Measurements from ENCODE around the gene PON3. TPM values are rescaled to one million over a fixed set of nuclear protein-coding genes. Genes with fewer than 3 reads are reported as not detected.

Gene PON3
- total RNA-seq, 4 donors from 2014 or later: 0.50 to 1.2 (median 0.63) TPM; not detected in 1

- Histone ChIP-seq H3K27ac (replicated peaks in 1 of 4) (no peak overlapping the region), H3K4me1 (peaks cover 0 to 16% (median 1%) of the 10 kb centered on the region in 4 donors), H3K36me3 (peaks cover 0 to 22% (median 6%) of the 10 kb centered on the region in 4 donors), H3K27me3 (no peaks in the 10 kb centered on the region), H3K4me3 (no peak overlapping the region), H3K9me3 (no peaks in the 10 kb centered on the region)
- TF ChIP-seq POLR2A (IDR thresholded peaks at IDR 0.05; ENCODE audit: low read depth): no peak
- TF ChIP-seq POLR2AphosphoS5 (IDR thresholded peaks at IDR 0.05): no peak
- TF ChIP-seq EP300 (IDR thresholded peaks at IDR 0.05): no peak
- no peak for TF ChIP-seq CTCF (IDR thresholded peaks at IDR 0.05)
- intact Hi-C loops (cut with DNase I): no loop called here
- DNase-seq (ENCODE audit: extremely low spot score): no peak
Measured at GRCh38 chr7:95421847-95422444, 25.8 kb upstream of the PON3 start.

DNA sequence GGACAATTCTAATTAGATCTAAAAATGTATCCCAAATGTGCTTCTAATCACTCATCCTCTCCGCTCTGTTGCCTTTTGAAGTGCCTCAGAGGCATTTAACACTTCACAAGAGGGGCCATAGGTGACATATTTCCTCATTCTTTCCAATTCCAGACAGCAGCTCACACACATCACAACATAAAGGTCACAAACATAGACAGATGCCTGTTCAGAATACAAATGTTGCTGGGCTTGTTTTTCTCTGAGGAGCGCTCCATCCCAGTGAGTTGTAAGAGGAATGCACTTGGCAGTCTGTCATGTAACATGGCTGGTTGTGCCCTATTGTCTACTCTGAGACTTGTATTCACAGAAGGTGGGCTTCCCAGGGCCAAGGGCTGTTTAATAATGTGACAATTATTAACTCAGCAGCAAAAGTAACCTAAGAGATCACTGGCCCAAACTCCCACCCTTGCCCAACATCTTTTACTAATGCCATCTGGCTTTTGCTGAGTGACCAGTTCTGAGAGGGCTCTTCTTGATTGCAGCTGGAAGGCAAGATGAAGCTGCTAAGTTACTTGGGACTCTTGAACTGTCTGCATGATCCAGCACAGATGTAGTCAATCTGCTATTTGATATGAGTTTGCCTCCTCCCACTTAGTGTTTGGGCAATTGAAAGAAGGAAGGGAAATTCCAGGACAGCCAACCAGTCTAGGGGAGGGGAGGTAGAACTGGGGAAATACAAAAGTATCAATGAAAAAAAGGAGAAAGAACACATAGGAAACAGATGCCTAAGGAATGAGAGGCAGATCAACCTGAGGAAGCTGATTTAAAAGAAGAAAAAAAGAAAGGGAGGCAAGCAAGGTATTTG is 25.0 kb upstream of the PON3 start:
- TF ChIP-seq EP300 (IDR thresholded peaks at IDR 0.05): no peak
- no peak for TF ChIP-seq CTCF (IDR thresholded peaks at IDR 0.05)
- TF ChIP-seq POLR2AphosphoS5 (IDR thresholded peaks at IDR 0.05): no peak
- no peak for TF ChIP-seq POLR2A (IDR thresholded peaks at IDR 0.05; ENCODE audit: low read depth)

GRCh38 chr7:95412075-95412474 is 15.9 kb upstream of the PON3 start:
- H3K36me3 ChIP-seq: peaks cover 6 to 66% (median 38%) of the 10 kb centered on the region in 4 donors
- H3K27me3 ChIP-seq: no peaks in the 10 kb centered on the region
- 96% methylated on average over 4 of the region's 4 CpGs for WGBS
- intact Hi-C loops (cut with DNase I): no loop called here
- no peaks in the 10 kb centered on the region for H3K9me3 ChIP-seq
- no peak overlapping the region for H3K27ac ChIP-seq (replicated peaks in 1 of 4)
- DNase-seq (ENCODE audit: extremely low spot score): no peak
- H3K4me1 ChIP-seq: no peaks in the 10 kb centered on the region
- no peak overlapping the region for H3K4me3 ChIP-seq
- no peak for TF ChIP-seq EP300 (IDR thresholded peaks at IDR 0.05)
- TF ChIP-seq CTCF (IDR thresholded peaks at IDR 0.05): no peak

More for the DNA sequence above, 25.0 kb upstream of the PON3 start:
- Histone ChIP-seq H3K36me3 (peaks cover 0 to 22% (median 6%) of the 10 kb centered on the region in 4 donors), H3K9me3 (no peaks in the 10 kb centered on the region), H3K4me1 (peaks cover 0 to 16% (median 1%) of the 10 kb centered on the region in 4 donors), H3K27me3 (no peaks in the 10 kb centered on the region), H3K27ac (replicated peaks in 1 of 4) (no peak overlapping the region), H3K4me3 (no peak overlapping the region)
- 85% methylated on average over 2 of the region's 2 CpGs for WGBS
- intact Hi-C loops (cut with DNase I): no loop called here
- no peak for DNase-seq (ENCODE audit: extremely low spot score)

DNA sequence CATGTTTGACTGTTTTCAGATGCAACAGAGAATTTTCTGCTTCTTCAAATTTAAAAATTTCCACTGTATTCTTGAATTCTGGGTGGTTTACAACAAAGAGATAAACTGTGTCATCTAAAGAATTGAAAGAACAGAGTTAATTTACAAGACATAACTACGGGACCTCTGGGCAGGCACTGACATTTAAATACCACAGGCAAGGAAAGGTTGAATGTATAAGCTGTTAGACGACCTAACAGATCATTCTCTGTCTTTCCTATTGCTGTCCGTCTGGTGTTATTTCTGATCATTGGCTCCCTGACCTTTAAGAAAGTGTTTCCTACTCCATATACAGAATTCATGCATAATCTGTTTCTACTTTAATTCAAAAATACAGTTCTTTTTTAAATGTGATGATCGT is 15.5 kb upstream of the PON3 start:
- TF ChIP-seq POLR2A (IDR thresholded peaks at IDR 0.05; ENCODE audit: low read depth): no peak
- TF ChIP-seq POLR2AphosphoS5 (IDR thresholded peaks at IDR 0.05): no peak
- no peak for TF ChIP-seq EP300 (IDR thresholded peaks at IDR 0.05)
- TF ChIP-seq CTCF (IDR thresholded peaks at IDR 0.05): no peak
- no peaks in the 10 kb centered on the region for H3K27me3 ChIP-seq
- H3K4me1 ChIP-seq: no peaks in the 10 kb centered on the region
- H3K27ac ChIP-seq (replicated peaks in 1 of 4): no peak overlapping the region
- H3K9me3 ChIP-seq: no peaks in the 10 kb centered on the region
- no peak overlapping the region for H3K4me3 ChIP-seq
- 82% methylated on average over 4 of the region's 4 CpGs for WGBS
- peaks cover 10 to 70% (median 40%) of the 10 kb centered on the region in 4 donors for H3K36me3 ChIP-seq
- intact Hi-C loops (cut with DNase I): no loop called here
- no peak for DNase-seq (ENCODE audit: extremely low spot score)
